ENCODE measurements around the gene DISC1. TPM values are rescaled to one million over a fixed set of nuclear protein-coding genes. Genes with fewer than 3 reads are reported as not detected.

The DISC1 gene
- total RNA-seq, 1 donor from 2014 or later = 4.7 TPM

GRCh38 chr1:231792634-231793033, 166.0 kb downstream of the DISC1 start:
- Mint-ChIP-seq H3K4me3 (no peak overlapping the region), H3K27ac (no peak overlapping the region), H3K27me3 (no peaks in the 10 kb centered on the region), H3K36me3 (no peaks in the 10 kb centered on the region), H3K4me1 (ENCODE audit: unreplicated experiment) (peaks cover 8% of the 10 kb centered on the region), H3K9me3 (peaks cover 6% of the 10 kb centered on the region)
- TF ChIP-seq CTCF (conservative IDR thresholded peaks at IDR 0.05) = no peak
- DNase-seq (ENCODE audit: extremely low spot score, unreplicated experiment) = no peak

GRCh38 chr1:231793893-231794292, 167.3 kb downstream of the DISC1 start:
- Mint-ChIP-seq H3K36me3 (no peaks in the 10 kb centered on the region), H3K4me1 (ENCODE audit: unreplicated experiment) (peaks cover 8% of the 10 kb centered on the region), H3K9me3 (peaks cover 6% of the 10 kb centered on the region), H3K27ac (no peak overlapping the region), H3K4me3 (no peak overlapping the region), H3K27me3 (no peaks in the 10 kb centered on the region)
- TF ChIP-seq CTCF (conservative IDR thresholded peaks at IDR 0.05) = no peak
- no peak for DNase-seq (ENCODE audit: extremely low spot score, unreplicated experiment)

- no peak for DNase-seq (ENCODE audit: extremely low spot score, unreplicated experiment)
- H3K27ac Mint-ChIP-seq = no peak overlapping the region
- H3K4me3 Mint-ChIP-seq = no peak overlapping the region
- peaks cover 11% of the 10 kb centered on the region for H3K9me3 Mint-ChIP-seq
- peaks cover 5% of the 10 kb centered on the region for H3K36me3 Mint-ChIP-seq
- no peaks in the 10 kb centered on the region for H3K27me3 Mint-ChIP-seq
- peaks cover 8% of the 10 kb centered on the region for H3K4me1 Mint-ChIP-seq (ENCODE audit: unreplicated experiment)
- no peak for TF ChIP-seq CTCF (conservative IDR thresholded peaks at IDR 0.05)
Measured at GRCh38 chr1:231796141-231796540, 169.6 kb downstream of the DISC1 start.

- H3K9me3 Mint-ChIP-seq = peaks cover 14% of the 10 kb centered on the region
- TF ChIP-seq CTCF (conservative IDR thresholded peaks at IDR 0.05) = no peak
- no peaks in the 10 kb centered on the region for H3K27me3 Mint-ChIP-seq
- H3K36me3 Mint-ChIP-seq = peaks cover 5% of the 10 kb centered on the region
- DNase-seq (ENCODE audit: extremely low spot score, unreplicated experiment) = no peak
- H3K4me1 Mint-ChIP-seq (ENCODE audit: unreplicated experiment) = no peaks in the 10 kb centered on the region
- H3K4me3 Mint-ChIP-seq = no peak overlapping the region
- no peak overlapping the region for H3K27ac Mint-ChIP-seq
Measured at GRCh38 chr1:231799363-231799986, 172.9 kb downstream of the DISC1 start.

GRCh38 chr1:231800108-231800507, 173.5 kb downstream of the DISC1 start:
- Mint-ChIP-seq H3K27me3 (no peaks in the 10 kb centered on the region), H3K4me1 (ENCODE audit: unreplicated experiment) (no peaks in the 10 kb centered on the region), H3K4me3 (no peak overlapping the region), H3K9me3 (peaks cover 9% of the 10 kb centered on the region), H3K36me3 (peaks cover 5% of the 10 kb centered on the region), H3K27ac (no peak overlapping the region)
- no peak for DNase-seq (ENCODE audit: extremely low spot score, unreplicated experiment)
- no peak for TF ChIP-seq CTCF (conservative IDR thresholded peaks at IDR 0.05)
